K562 (cell line): ENCODE results near the gene TUT1. TPM values are rescaled to one million over a fixed set of nuclear protein-coding genes. Genes with fewer than 3 reads are reported as not detected.

Experiments
- BRF1 ChIP-seq: IDR thresholded peaks from 3 replicates; pipeline ENCODE4 v1.6.1; 2011; ENCODE audit warnings: borderline replicate concordance, mild to moderate bottlenecking; ENCODE audit not compliant: insufficient read length; ENCODE audit errors: extremely low read depth
- DIDO1 ChIP-seq: fragments of 450-650 bp; IDR thresholded peaks from 2 replicates; pipeline ENCODE4 v1.6.1; 2016; ENCODE audit warnings: low read depth, missing biosample characterization, missing genetic modification characterization
- GABPA ChIP-seq: fragments of 200-800 bp; sonication (Bioruptor generic); conservative IDR thresholded peaks from 2 replicates; pipeline ENCODE4 v1.6.1; 2016; ENCODE audit warnings: low read depth, missing genetic modification characterization, missing compliant biosample characterization
- HIVEP1 ChIP-seq: fragments of 250-450 bp; sonication (Bioruptor Pico); IDR thresholded peaks from 2 replicates; pipeline ENCODE4 v1.4.0; 2020; ENCODE audit warnings: mild to moderate bottlenecking
- MAFG ChIP-seq: fragments of 450-650 bp; conservative IDR thresholded peaks from 2 replicates; pipeline ENCODE4 v1.6.1; 2016; ENCODE audit warnings: missing genetic modification characterization, missing compliant biosample characterization
- OTX1 ChIP-seq: fragments of 450-650 bp; formaldehyde crosslinking; IDR thresholded peaks from 2 replicates; pipeline ENCODE4 v1.4.0; 2022; ENCODE audit warnings: mild to moderate bottlenecking
- RBFOX2 ChIP-seq: fragments of 200-400 bp; formaldehyde crosslinking; IDR thresholded peaks from 2 replicates; pipeline ENCODE4 v1.6.1; 2017; ENCODE audit warnings: low read depth, mild to moderate bottlenecking, low read length, moderate library complexity
- RBM25 ChIP-seq: fragments of 200-400 bp; formaldehyde crosslinking; IDR thresholded peaks from 2 replicates; pipeline ENCODE4 v1.6.1; 2018; ENCODE audit warnings: low read length, low read depth, moderate library complexity; ENCODE audit not compliant: severe bottlenecking
- TARDBP ChIP-seq: fragments of 450-650 bp; IDR thresholded peaks from 2 replicates; pipeline ENCODE4 v1.6.1; 2016
- TCFL5 ChIP-seq: fragments of 250-450 bp; sonication (Bioruptor Pico); conservative IDR thresholded peaks from 2 replicates; pipeline ENCODE4 v1.6.1; 2021; ENCODE audit warnings: mild to moderate bottlenecking, moderate library complexity, matching md5 sums
- YBX1 ChIP-seq: fragments of 450-650 bp; IDR thresholded peaks from 2 replicates; pipeline ENCODE4 v1.7.1; 2016; ENCODE audit warnings: mild to moderate bottlenecking
- polyA plus RNA-seq, 8 experiments: library from polyadenylated mRNA; depleted of rRNA in 4 of 8; stranded (reverse) in 5 of 8; unstranded in 3 of 8; fragments of >200 nt; fragmentation: Nextera tagmentation in 2 of 8; fragmentation: Illumina TruSeq in 1 of 8; extraction: Ambion mirVana in 2 of 8; extraction: Trizol in 1 of 8; gene quantifications; 2 replicates each; pipeline versions ENCODE4 v1.2.1 to v1.2.3, GENCODE V29; 2011 to 2014; ENCODE audit warnings: inconsistent platforms in 1 of 8, missing spikeins in 1 of 8
- total RNA-seq, 7 experiments: library from RNA; depleted of rRNA in 6 of 7; stranded (reverse); fragments of >200 nt in 6 of 7; fragmentation: Illumina TruSeq in 2 of 7; extraction: Trizol in 2 of 7; gene quantifications; 2 replicates each; pipeline versions ENCODE4 v1.2.1 to v1.2.3, GENCODE V29; 2011 to 2021; ENCODE audit warnings: low replicate concordance in 1 of 7
- TF ChIP-seq, protein P1 (sequence below): fragments of 450-650 bp; formaldehyde crosslinking; conservative IDR thresholded peaks from 2 replicates; pipeline ENCODE4 v1.4.0; 2022; ENCODE audit warnings: mild to moderate bottlenecking, missing genetic modification characterization
- TF ChIP-seq, protein P2 (sequence below): fragments of 450-650 bp; IDR thresholded peaks from 2 replicates; pipeline ENCODE4 v1.6.1; 2014; ENCODE audit warnings: low read depth, mild to moderate bottlenecking, moderate library complexity, borderline replicate concordance
- TF ChIP-seq, protein P3 (sequence below): fragments of 250-450 bp; sonication (Bioruptor Pico); IDR thresholded peaks from 2 replicates; pipeline ENCODE4 v1.5.0; 2021; ENCODE audit warnings: mild to moderate bottlenecking, borderline replicate concordance
- TF ChIP-seq, protein P4 (sequence below): fragments of 450-650 bp; IDR thresholded peaks from 2 replicates; pipeline ENCODE4 v1.6.1; 2017; ENCODE audit warnings: antibody characterized with exemption, mild to moderate bottlenecking
- TF ChIP-seq, protein P5 (sequence below): fragments of 450-650 bp; formaldehyde crosslinking; IDR thresholded peaks from 2 replicates; pipeline ENCODE4 v1.4.0; 2022; ENCODE audit warnings: mild to moderate bottlenecking, moderate library complexity

The TUT1 gene
- total and polyA plus RNA-seq, 9 of the 15 experiments (the other 6 are each of a cell fraction or from before 2014, with no cell fraction given) = 0.66 to 44.3 (median 15.7) TPM

DNA sequence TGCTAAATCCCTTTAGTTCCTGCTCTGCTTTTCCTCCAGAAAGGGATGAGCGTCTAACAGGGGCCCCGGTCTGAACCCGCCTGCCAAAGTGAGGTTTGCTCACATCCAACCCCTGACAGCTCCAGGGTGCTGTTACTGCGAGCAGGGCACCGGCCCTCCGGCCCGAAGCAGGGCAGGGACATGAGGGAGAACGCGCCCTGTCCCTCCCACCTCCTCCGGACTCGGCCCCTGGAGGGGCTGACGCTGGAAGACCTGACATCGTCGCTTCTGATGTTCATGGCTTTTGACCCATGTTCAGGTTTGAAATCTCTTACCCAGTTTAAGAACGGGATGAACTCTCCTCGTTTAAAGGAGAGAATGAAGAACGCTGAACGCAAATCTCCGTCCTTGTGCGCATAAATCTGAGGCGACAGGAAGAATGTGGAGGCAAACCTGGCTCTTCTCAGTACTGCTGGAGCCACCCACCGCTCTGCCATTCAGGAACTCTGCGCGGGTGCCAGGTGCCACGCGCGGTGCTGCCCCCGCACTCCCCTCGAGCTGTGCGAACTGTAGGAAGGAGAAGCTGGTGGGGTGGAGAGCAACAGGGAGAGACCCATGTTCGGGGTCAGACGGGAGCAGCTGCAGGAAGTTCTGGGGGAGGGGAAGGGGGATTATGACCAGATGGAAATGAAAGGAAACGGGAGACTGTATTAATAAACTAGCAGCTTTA is 16.8 kb downstream of the TUT1 start (continued):
- TF ChIP-seq, protein P1, sequence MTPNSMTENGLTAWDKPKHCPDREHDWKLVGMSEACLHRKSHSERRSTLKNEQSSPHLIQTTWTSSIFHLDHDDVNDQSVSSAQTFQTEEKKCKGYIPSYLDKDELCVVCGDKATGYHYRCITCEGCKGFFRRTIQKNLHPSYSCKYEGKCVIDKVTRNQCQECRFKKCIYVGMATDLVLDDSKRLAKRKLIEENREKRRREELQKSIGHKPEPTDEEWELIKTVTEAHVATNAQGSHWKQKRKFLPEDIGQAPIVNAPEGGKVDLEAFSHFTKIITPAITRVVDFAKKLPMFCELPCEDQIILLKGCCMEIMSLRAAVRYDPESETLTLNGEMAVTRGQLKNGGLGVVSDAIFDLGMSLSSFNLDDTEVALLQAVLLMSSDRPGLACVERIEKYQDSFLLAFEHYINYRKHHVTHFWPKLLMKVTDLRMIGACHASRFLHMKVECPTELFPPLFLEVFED = no peak
- TF ChIP-seq DIDO1 (tag) (no peak), YBX1 (no peak), TCFL5 (no peak), RBFOX2 (peak; percentile 13), BRF1 (no peak), RBM25 (no peak), TARDBP (no peak; the same call in 1 of the 2 replicates), OTX1 (CRISPR knock-in tag) (no peak), GABPA (tag) (no peak), HIVEP1 (CRISPR knock-in tag) (no peak), MAFG (tag) (no peak)
- TF ChIP-seq, protein P2, sequence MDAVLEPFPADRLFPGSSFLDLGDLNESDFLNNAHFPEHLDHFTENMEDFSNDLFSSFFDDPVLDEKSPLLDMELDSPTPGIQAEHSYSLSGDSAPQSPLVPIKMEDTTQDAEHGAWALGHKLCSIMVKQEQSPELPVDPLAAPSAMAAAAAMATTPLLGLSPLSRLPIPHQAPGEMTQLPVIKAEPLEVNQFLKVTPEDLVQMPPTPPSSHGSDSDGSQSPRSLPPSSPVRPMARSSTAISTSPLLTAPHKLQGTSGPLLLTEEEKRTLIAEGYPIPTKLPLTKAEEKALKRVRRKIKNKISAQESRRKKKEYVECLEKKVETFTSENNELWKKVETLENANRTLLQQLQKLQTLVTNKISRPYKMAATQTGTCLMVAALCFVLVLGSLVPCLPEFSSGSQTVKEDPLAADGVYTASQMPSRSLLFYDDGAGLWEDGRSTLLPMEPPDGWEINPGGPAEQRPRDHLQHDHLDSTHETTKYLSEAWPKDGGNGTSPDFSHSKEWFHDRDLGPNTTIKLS = peak; percentile 93; the same call in 1 of the 2 replicates
- TF ChIP-seq, protein P3, sequence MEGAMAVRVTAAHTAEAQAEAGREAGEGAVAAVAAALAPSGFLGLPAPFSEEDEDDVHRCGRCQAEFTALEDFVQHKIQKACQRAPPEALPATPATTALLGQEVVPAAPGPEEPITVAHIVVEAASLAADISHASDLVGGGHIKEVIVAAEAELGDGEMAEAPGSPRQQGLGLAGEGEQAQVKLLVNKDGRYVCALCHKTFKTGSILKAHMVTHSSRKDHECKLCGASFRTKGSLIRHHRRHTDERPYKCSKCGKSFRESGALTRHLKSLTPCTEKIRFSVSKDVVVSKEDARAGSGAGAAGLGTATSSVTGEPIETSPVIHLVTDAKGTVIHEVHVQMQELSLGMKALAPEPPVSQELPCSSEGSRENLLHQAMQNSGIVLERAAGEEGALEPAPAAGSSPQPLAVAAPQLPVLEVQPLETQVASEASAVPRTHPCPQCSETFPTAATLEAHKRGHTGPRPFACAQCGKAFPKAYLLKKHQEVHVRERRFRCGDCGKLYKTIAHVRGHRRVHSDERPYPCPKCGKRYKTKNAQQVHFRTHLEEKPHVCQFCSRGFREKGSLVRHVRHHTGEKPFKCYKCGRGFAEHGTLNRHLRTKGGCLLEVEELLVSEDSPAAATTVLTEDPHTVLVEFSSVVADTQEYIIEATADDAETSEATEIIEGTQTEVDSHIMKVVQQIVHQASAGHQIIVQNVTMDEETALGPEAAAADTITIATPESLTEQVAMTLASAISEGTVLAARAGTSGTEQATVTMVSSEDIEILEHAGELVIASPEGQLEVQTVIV = no peak
- TF ChIP-seq, protein P4, sequence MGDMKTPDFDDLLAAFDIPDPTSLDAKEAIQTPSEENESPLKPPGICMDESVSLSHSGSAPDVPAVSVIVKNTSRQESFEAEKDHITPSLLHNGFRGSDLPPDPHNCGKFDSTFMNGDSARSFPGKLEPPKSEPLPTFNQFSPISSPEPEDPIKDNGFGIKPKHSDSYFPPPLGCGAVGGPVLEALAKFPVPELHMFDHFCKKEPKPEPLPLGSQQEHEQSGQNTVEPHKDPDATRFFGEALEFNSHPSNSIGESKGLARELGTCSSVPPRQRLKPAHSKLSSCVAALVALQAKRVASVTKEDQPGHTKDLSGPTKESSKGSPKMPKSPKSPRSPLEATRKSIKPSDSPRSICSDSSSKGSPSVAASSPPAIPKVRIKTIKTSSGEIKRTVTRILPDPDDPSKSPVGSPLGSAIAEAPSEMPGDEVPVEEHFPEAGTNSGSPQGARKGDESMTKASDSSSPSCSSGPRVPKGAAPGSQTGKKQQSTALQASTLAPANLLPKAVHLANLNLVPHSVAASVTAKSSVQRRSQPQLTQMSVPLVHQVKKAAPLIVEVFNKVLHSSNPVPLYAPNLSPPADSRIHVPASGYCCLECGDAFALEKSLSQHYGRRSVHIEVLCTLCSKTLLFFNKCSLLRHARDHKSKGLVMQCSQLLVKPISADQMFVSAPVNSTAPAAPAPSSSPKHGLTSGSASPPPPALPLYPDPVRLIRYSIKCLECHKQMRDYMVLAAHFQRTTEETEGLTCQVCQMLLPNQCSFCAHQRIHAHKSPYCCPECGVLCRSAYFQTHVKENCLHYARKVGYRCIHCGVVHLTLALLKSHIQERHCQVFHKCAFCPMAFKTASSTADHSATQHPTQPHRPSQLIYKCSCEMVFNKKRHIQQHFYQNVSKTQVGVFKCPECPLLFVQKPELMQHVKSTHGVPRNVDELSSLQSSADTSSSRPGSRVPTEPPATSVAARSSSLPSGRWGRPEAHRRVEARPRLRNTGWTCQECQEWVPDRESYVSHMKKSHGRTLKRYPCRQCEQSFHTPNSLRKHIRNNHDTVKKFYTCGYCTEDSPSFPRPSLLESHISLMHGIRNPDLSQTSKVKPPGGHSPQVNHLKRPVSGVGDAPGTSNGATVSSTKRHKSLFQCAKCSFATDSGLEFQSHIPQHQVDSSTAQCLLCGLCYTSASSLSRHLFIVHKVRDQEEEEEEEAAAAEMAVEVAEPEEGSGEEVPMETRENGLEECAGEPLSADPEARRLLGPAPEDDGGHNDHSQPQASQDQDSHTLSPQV = no peak; the same call in none of the 2 replicates
- TF ChIP-seq, protein P5, sequence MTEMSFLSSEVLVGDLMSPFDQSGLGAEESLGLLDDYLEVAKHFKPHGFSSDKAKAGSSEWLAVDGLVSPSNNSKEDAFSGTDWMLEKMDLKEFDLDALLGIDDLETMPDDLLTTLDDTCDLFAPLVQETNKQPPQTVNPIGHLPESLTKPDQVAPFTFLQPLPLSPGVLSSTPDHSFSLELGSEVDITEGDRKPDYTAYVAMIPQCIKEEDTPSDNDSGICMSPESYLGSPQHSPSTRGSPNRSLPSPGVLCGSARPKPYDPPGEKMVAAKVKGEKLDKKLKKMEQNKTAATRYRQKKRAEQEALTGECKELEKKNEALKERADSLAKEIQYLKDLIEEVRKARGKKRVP (CRISPR knock-in tag) = peak; percentile 30; the same call in 1 of the 2 replicates
